Endothelial cell of umbilical vein (primary cell): ENCODE measurements around the gene ACP2. TPM values are rescaled to one million over a fixed set of nuclear protein-coding genes. Genes with fewer than 3 reads are reported as not detected.

Experiments used
- polyA plus RNA-seq, 4 experiments: library from polyadenylated mRNA; depleted of rRNA in 3 of 4; stranded (reverse) in 3 of 4; unstranded in 1 of 4; fragments of >200 nt; gene quantifications; 2 replicates each; pipeline versions ENCODE4 v1.2.1 to v1.2.3, GENCODE V29; 2011 to 2012; ENCODE audit warnings: missing spikeins in 1 of 4
- total RNA-seq: library from RNA; stranded (reverse); gene quantifications from 2 replicates; pipeline ENCODE4 v1.2.3, GENCODE V29; 2021

Gene ACP2
- total and polyA plus RNA-seq, 2 donors (not counting 3 experiments of a cell fraction or from before 2014, with no cell fraction given) = 35.6 to 49.2 TPM

Other genes starting within 250 kb of the ACP2 start
- 78.9 and 84.3 TPM in 2 replicates for gene ARFGAP2, start 71.9 kb downstream of the ACP2 start, total RNA-seq
- gene ARFGAP2, start 71.9 kb downstream of the ACP2 start, polyA plus RNA-seq = 101 and 108 TPM in 2 replicates
- gene PACSIN3, start 62.4 kb downstream of the ACP2 start, total RNA-seq = 27.2 and 29.0 TPM in 2 replicates
- 14.7 and 15.2 TPM in 2 replicates for gene PACSIN3, start 62.4 kb downstream of the ACP2 start, polyA plus RNA-seq
- gene DDB2, start 33.8 kb downstream of the ACP2 start, total RNA-seq = 92.4 and 112 TPM in 2 replicates
- 86.1 and 96.6 TPM in 2 replicates for gene DDB2, start 33.8 kb downstream of the ACP2 start, polyA plus RNA-seq
- gene NR1H3, start 9.2 kb upstream of the ACP2 start, total RNA-seq = 7.4 and 9.8 TPM in 2 replicates
- 16.3 and 19.1 TPM in 2 replicates for gene NR1H3, start 9.2 kb upstream of the ACP2 start, polyA plus RNA-seq
- 36.8 and 38.5 TPM in 2 replicates for gene MADD, start 21.3 kb upstream of the ACP2 start, total RNA-seq
- gene MADD, start 21.3 kb upstream of the ACP2 start, polyA plus RNA-seq = 25.5 and 35.3 TPM in 2 replicates
- gene MYBPC3, start 103.9 kb upstream of the ACP2 start, total RNA-seq = not detected in 2 replicates
- not detected in 2 replicates for gene MYBPC3, start 103.9 kb upstream of the ACP2 start, polyA plus RNA-seq
- not detected in 2 replicates for gene SPI1, start 129.7 kb upstream of the ACP2 start, total RNA-seq
- not detected in 2 replicates for gene SPI1, start 129.7 kb upstream of the ACP2 start, polyA plus RNA-seq
- 86.3 and 91.9 TPM in 2 replicates for gene SLC39A13, start 159.8 kb upstream of the ACP2 start, total RNA-seq
- 94.3 and 124 TPM in 2 replicates for gene SLC39A13, start 159.8 kb upstream of the ACP2 start, polyA plus RNA-seq
- 202 and 203 TPM in 2 replicates for gene PSMC3, start 177.6 kb upstream of the ACP2 start, total RNA-seq
- gene PSMC3, start 177.6 kb upstream of the ACP2 start, polyA plus RNA-seq = 153 and 179 TPM in 2 replicates
- gene RAPSN, start 200.3 kb upstream of the ACP2 start, total RNA-seq = 1.6 TPM in 2 replicates
- gene RAPSN, start 200.3 kb upstream of the ACP2 start, polyA plus RNA-seq = 0.18 and 0.27 TPM in 2 replicates